ENCODE data around the gene PTGDR2.

The PTGDR2 gene

DNA sequence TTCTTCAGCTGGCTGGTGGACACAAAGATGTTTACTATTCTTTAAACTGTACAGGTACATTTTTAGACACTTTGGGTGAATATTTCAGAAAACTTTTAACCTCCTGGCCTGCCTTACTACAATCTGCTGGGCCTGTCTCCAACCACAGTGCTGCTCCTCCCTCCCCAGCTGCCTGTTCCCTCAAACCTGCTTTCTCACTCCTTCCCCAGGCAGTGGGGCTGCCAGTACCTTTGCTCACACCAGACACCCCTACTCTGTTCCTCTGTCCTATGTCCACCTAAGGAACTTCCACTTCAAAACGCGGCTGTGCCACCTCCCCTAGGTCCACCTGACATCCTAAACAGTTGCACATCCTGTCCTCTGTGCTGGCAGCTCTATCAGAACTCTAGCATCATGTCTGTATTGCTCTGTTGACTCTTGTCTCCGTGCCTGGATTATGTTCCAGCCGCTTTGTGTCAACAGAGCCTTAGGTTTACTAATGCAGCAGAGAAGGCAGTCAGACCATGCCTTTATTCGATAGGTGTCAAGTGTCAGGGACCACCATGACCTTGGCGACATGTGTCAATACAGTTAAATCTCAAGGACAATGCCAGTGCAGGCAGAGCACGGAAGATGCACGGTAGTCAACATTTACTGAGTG, 25.0 kb upstream of the PTGDR2 start:
- Histone ChIP-seq H3K4me3 (ENCODE audit: low read length) (no peak overlapping the region), H3K36me3 (ENCODE audit: insufficient read depth, low read length) (peaks cover 11% of the 10 kb centered on the region), H3K4me1 (ENCODE audit: insufficient read depth, low read length) (peaks cover 16% of the 10 kb centered on the region), H2AFZ (ENCODE audit: low read depth, low read length) (no peak overlapping the region), H3K27me3 (ENCODE audit: insufficient read depth, low read length) (no peaks in the 10 kb centered on the region), H3K9me3 (ENCODE audit: low read length) (no peaks in the 10 kb centered on the region)

DNA sequence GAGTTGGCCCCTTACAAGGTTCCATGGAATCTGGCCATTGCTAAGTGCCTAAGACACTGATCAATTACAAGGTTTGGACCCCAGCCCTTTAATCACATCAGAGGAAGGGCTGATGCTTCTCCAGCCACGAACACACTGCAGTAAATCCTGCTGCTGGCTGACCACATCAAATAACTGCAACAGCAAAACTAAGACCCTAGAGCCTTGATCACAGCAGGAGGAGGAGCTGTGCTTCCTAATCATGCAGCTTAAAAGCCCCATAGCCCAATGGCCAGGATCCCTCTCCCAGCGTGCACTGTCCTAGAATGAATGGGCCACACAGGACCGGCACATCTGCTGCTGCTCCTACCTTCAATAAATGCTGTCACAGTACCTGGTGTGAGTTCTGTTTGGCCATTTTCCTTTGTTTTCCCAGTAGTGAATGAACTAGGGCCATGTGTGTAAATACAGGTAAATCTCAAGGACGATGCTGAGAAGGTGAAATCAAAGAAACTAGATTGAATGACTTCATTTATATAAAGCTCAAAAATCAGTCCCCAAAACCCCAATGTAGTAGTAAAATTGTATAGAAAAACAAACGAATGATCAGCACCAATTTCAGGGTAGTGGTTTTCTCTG, 24.3 kb upstream of the PTGDR2 start:
- Histone ChIP-seq H3K36me3 (ENCODE audit: insufficient read depth, low read length) (peaks cover 11% of the 10 kb centered on the region), H3K9me3 (ENCODE audit: low read length) (no peaks in the 10 kb centered on the region), H3K4me3 (ENCODE audit: low read length) (no peak overlapping the region), H2AFZ (ENCODE audit: low read depth, low read length) (no peak overlapping the region), H3K4me1 (ENCODE audit: insufficient read depth, low read length) (peaks cover 16% of the 10 kb centered on the region), H3K27me3 (ENCODE audit: insufficient read depth, low read length) (no peaks in the 10 kb centered on the region)

GRCh38 chr11:60879104-60879503, 23.4 kb upstream of the PTGDR2 start:
- H2AFZ ChIP-seq (ENCODE audit: low read depth, low read length), result no peak overlapping the region
- peaks cover 11% of the 10 kb centered on the region for H3K36me3 ChIP-seq (ENCODE audit: insufficient read depth, low read length)
- no peaks in the 10 kb centered on the region for H3K9me3 ChIP-seq (ENCODE audit: low read length)
- no peaks in the 10 kb centered on the region for H3K27me3 ChIP-seq (ENCODE audit: insufficient read depth, low read length)
- H3K4me1 ChIP-seq (ENCODE audit: insufficient read depth, low read length), result peaks cover 16% of the 10 kb centered on the region
- H3K4me3 ChIP-seq (ENCODE audit: low read length), result no peak overlapping the region

GRCh38 chr11:60878245-60879101, 22.7 kb upstream of the PTGDR2 start:
- Histone ChIP-seq H2AFZ (ENCODE audit: low read depth, low read length) (no peak overlapping the region), H3K27me3 (ENCODE audit: insufficient read depth, low read length) (no peaks in the 10 kb centered on the region), H3K9me3 (ENCODE audit: low read length) (no peaks in the 10 kb centered on the region), H3K4me3 (ENCODE audit: low read length) (no peak overlapping the region), H3K4me1 (ENCODE audit: insufficient read depth, low read length) (peaks cover 16% of the 10 kb centered on the region), H3K36me3 (ENCODE audit: insufficient read depth, low read length) (peaks cover 11% of the 10 kb centered on the region)

- Histone ChIP-seq H3K27me3 (ENCODE audit: insufficient read depth, low read length) (no peaks in the 10 kb centered on the region), H3K4me1 (ENCODE audit: insufficient read depth, low read length) (peaks cover 10% of the 10 kb centered on the region), H2AFZ (ENCODE audit: low read depth, low read length) (no peak overlapping the region), H3K36me3 (ENCODE audit: insufficient read depth, low read length) (peaks cover 11% of the 10 kb centered on the region), H3K9me3 (ENCODE audit: low read length) (no peaks in the 10 kb centered on the region), H3K4me3 (ENCODE audit: low read length) (no peak overlapping the region)
Measured at GRCh38 chr11:60876168-60876485, 20.4 kb upstream of the PTGDR2 start.

DNA sequence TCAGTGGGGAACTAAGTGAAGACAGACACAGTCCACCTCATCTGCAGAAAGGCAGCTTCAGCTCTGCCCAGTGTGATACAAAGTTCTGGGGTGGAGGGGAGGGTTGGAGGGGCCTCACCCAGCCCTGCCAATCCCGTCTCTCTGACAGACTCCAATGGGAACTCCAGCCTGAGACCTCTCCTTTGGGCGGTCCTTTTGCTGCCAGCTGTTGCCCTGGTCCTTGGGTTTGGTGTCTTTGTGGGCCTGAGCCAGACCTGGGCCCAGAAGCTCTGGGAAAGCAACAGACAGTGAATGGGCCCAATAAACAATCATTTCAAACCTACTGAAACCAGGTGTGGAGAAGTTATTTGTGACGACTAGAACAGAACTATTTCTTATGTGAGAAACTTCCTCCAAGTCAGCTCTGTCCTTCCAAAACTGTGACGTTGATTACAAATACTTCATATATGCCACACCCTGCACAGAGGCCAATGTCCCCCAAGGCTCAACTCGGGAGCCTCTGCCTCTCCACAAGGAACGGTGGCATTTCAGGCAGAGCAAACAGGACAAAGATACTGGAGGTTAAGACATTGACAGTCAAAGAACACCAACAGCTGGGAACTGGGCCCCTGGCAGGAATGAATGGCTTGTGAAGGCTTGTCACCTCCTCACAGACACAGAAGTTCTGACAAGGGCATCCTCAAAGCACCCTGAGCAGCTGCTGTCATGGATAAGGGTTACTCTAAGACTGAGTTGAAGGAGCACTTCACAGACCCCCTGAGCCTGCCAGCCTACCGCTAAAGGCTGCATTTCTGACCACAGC, 19.8 kb upstream of the PTGDR2 start:
- Histone ChIP-seq H3K9me3 (ENCODE audit: low read length) (no peaks in the 10 kb centered on the region), H3K4me1 (ENCODE audit: insufficient read depth, low read length) (peaks cover 5% of the 10 kb centered on the region), H3K36me3 (ENCODE audit: insufficient read depth, low read length) (peaks cover 11% of the 10 kb centered on the region), H3K4me3 (ENCODE audit: low read length) (no peak overlapping the region), H3K27me3 (ENCODE audit: insufficient read depth, low read length) (no peaks in the 10 kb centered on the region), H2AFZ (ENCODE audit: low read depth, low read length) (no peak overlapping the region)

DNA sequence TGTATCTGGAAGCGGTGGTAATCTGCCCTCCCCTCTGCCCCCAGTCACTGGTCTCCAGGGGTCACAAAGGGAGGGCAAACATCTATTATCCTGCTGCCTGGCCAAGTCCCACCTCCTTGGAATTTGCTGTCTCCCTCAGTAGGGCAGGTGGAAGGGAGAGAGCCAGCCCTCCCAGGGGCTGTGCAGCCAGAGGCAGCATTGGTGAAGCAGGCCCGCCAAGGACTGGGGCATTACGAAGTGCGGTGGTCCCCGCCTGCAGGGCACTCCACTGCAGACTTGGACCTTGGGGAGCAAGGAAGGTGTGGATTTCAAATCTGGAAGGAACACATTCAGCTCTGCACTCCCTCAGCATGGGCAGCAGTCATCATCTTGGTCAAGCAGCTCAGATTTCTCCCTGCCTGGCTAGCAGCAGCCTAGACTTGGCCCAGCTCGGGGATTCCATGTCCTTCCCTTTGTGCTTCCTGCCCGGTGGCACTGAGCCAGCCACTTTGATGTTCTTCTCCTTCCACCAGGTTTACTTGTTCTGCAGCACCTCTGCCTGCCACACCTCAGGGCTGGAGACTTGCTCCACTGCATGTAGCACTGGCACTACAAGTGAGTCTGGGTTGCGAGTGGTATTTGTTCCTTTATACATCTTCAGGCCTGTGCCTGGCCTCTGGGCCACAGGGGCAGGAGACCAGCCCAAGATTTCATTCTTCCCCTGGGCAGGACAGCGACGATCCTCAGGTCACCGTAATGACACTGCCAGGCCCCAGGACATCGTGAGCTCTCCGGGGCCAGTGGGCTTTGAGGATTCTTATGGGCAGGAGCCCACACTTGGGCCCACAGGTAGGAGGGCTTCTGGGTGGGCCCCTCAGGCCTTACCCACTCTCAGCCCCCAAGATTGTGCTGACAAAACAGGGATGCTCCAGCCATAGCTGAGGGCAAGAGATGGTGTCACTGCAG, 18.9 kb upstream of the PTGDR2 start:
- peaks cover 5% of the 10 kb centered on the region for H3K36me3 ChIP-seq (ENCODE audit: insufficient read depth, low read length)
- H3K4me1 ChIP-seq (ENCODE audit: insufficient read depth, low read length), result no peaks in the 10 kb centered on the region
- H2AFZ ChIP-seq (ENCODE audit: low read depth, low read length), result no peak overlapping the region
- no peaks in the 10 kb centered on the region for H3K9me3 ChIP-seq (ENCODE audit: low read length)
- no peaks in the 10 kb centered on the region for H3K27me3 ChIP-seq (ENCODE audit: insufficient read depth, low read length)
- no peak overlapping the region for H3K4me3 ChIP-seq (ENCODE audit: low read length)

- Histone ChIP-seq H3K27me3 (ENCODE audit: insufficient read depth, low read length) (no peaks in the 10 kb centered on the region), H3K9me3 (ENCODE audit: low read length) (no peaks in the 10 kb centered on the region), H2AFZ (ENCODE audit: low read depth, low read length) (no peak overlapping the region), H3K36me3 (ENCODE audit: insufficient read depth, low read length) (peaks cover 5% of the 10 kb centered on the region), H3K4me3 (ENCODE audit: low read length) (no peak overlapping the region), H3K4me1 (ENCODE audit: insufficient read depth, low read length) (no peaks in the 10 kb centered on the region)
Measured at GRCh38 chr11:60873533-60873932, 17.8 kb upstream of the PTGDR2 start.

- peaks cover 4% of the 10 kb centered on the region for H3K36me3 ChIP-seq (ENCODE audit: insufficient read depth, low read length)
- H2AFZ ChIP-seq (ENCODE audit: low read depth, low read length), result no peak overlapping the region
Measured at GRCh38 chr11:60872961-60873524, 17.3 kb upstream of the PTGDR2 start.

GRCh38 chr11:60872124-60872960, 16.6 kb upstream of the PTGDR2 start:
- peaks cover under 1% of the 10 kb centered on the region for H3K36me3 ChIP-seq (ENCODE audit: insufficient read depth, low read length)
- no peak overlapping the region for H2AFZ ChIP-seq (ENCODE audit: low read depth, low read length)
- no peaks in the 10 kb centered on the region for H3K9me3 ChIP-seq (ENCODE audit: low read length)
- no peaks in the 10 kb centered on the region for H3K4me1 ChIP-seq (ENCODE audit: insufficient read depth, low read length)
- H3K27me3 ChIP-seq (ENCODE audit: insufficient read depth, low read length), result no peaks in the 10 kb centered on the region
- no peak overlapping the region for H3K4me3 ChIP-seq (ENCODE audit: low read length)

More at GRCh38 chr11:60872961-60873524, 17.3 kb upstream of the PTGDR2 start:
- Histone ChIP-seq H3K4me3 (ENCODE audit: low read length) (no peak overlapping the region), H3K9me3 (ENCODE audit: low read length) (no peaks in the 10 kb centered on the region), H3K4me1 (ENCODE audit: insufficient read depth, low read length) (no peaks in the 10 kb centered on the region), H3K27me3 (ENCODE audit: insufficient read depth, low read length) (no peaks in the 10 kb centered on the region)

DNA sequence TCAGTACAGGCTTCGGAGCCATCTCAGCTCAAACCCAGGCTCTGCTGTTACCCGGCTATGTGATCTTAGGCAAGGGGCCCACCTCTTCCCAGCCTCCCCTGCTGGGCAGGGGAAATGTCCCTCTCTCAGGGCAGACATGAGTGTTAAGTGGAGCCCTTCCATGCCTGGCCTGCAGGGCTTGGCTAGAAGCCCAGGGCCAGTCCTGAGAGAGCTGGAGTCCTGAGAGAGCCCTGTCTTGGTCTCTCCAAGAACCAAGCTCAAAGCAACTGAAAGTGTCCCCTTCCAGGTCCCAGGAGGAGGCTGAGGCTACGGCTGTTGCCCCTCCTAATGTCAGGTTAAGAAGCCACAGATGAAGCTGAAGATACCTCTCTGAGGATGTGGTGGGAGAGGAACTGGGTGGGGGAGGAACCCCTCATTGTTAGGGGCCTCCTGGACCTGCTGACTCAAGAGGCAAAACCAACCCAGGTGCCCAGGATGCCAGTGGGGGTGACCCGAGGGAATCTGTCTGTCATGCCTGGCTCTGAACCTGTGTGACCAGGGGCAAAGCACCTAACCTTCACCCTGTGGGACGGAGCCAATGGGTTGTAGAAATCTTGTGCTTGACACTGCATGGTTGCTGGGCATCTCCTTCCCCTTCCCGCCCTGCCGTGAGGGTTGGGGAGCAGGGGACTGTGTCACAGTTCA, 15.8 kb upstream of the PTGDR2 start:
- Histone ChIP-seq H2AFZ (ENCODE audit: low read depth, low read length) (no peak overlapping the region), H3K36me3 (ENCODE audit: insufficient read depth, low read length) (no peaks in the 10 kb centered on the region), H3K27me3 (ENCODE audit: insufficient read depth, low read length) (peaks cover 7% of the 10 kb centered on the region), H3K9me3 (ENCODE audit: low read length) (no peaks in the 10 kb centered on the region), H3K4me3 (ENCODE audit: low read length) (no peak overlapping the region), H3K4me1 (ENCODE audit: insufficient read depth, low read length) (no peaks in the 10 kb centered on the region)
